HCT116 (cell line): ENCODE measurements around the gene DOK1. TPM values are rescaled to one million over a fixed set of nuclear protein-coding genes. Genes with fewer than 3 reads are reported as not detected.
A peak's percentile ranks its signal among the peaks of the same experiment; 100 is the strongest.

Experiments
- ATAC-seq: fragments of 200-7000 bp; cut with Tn5 transposase; 2 replicates; pipeline ENCODE4 v1.9.1; 2020; ENCODE audit warnings: mild to moderate bottlenecking, moderate library complexity
- BruUV-seq: library from RNA; stranded (reverse); fragments of 400-500 nt; replicated peaks from 2 replicates; lab custom pipeline; 2021; lab: Mats Ljungman, UMichigan
- CTCF ChIA-PET: fragments of 300-600 bp; sonication (Branson Sonifier 250); formaldehyde crosslinking; loops from one replicate; lab custom pipeline; 2021; ENCODE audit warnings: antibody characterized with exemption; lab: Charles Lee
- POLR2A ChIA-PET: fragments of 300-600, 350-600 bp; sonication (Branson Sonifier 250); formaldehyde crosslinking; loops from one replicate; lab custom pipeline; 2021; ENCODE audit warnings: antibody characterized with exemption; lab: Charles Lee
- RAD21 ChIA-PET, 2 experiments: fragments of 300-600 bp; sonication (Branson Sonifier 250); formaldehyde crosslinking; loops; one replicate each; lab custom pipeline; 2023; ENCODE audit warnings: low total read pairs in 2 of 2; ENCODE audit not compliant: uncharacterized antibody in 2 of 2, unreplicated experiment in 2 of 2, low non-redundant PET in 1 of 2; lab: Charles Lee
- DNase-seq: peaks from one replicate; pipeline ENCODE4 v3.0.0-alpha.2; 2010; ENCODE audit warnings: low read depth, low spot score
- H2AFZ ChIP-seq: fragments of 200-600 bp; shearing (Covaris generic), sonication (generic); 2 replicates; pipeline ENCODE4 v1.6.1; 2017; ENCODE audit warnings: low read depth, mixed run types, mixed read lengths, antibody characterized with exemption, low read length; ENCODE audit not compliant: poor library complexity, severe bottlenecking
- H3K27ac ChIP-seq: 2 replicates; pipeline ENCODE4 v1.5.1; 2012; ENCODE audit warnings: low read depth, low read length
- H3K27me3 ChIP-seq: fragments of 200-600 bp; sonication (generic); 2 replicates; pipeline ENCODE4 v1.6.1; 2016; ENCODE audit warnings: mixed run types, low read length, mixed read lengths; ENCODE audit not compliant: insufficient read depth
- H3K36me3 ChIP-seq, 2 experiments: fragments of 200-500 bp in 1 of 2; fragments of 200-600 bp in 1 of 2; sonication (Bioruptor generic) in 1 of 2; sonication (generic) in 1 of 2; 2 replicates each; pipeline versions ENCODE4 v1.5.1 to v1.6.1; 2014 to 2016; ENCODE audit warnings: low read length in 2 of 2, inconsistent platforms in 1 of 2, mixed read lengths in 1 of 2, mixed run types in 1 of 2; ENCODE audit not compliant: insufficient read depth in 2 of 2, control insufficient read depth in 1 of 2
- H3K4me1 ChIP-seq, 2 experiments: fragments of 200-600 bp in 1 of 2; sonication (generic) in 1 of 2; 2 replicates each; pipeline versions ENCODE4 v1.5.1 to v1.6.1; 2012 to 2017; ENCODE audit warnings: low read length in 2 of 2, inconsistent platforms in 1 of 2, mild to moderate bottlenecking in 1 of 2, mixed read lengths in 1 of 2, mixed run types in 1 of 2, moderate library complexity in 1 of 2; ENCODE audit not compliant: insufficient read depth in 2 of 2, control insufficient read depth in 1 of 2
- H3K4me2 ChIP-seq: fragments of 200-600 bp; sonication (generic); 2 replicates; pipeline ENCODE4 v1.6.1; 2017; ENCODE audit warnings: mixed run types, low read length, mixed read lengths
- H3K4me3 ChIP-seq, 2 experiments: fragments of 200-600 bp in 1 of 2; sonication (generic) in 1 of 2; replicated peaks in 1 of 2; 2 replicates each; pipeline ENCODE4 v1.5.1; 2011 to 2016; ENCODE audit warnings: low read length in 2 of 2, control low read depth in 1 of 2, low read depth in 1 of 2, mild to moderate bottlenecking in 1 of 2, mixed read lengths in 1 of 2, mixed run types in 1 of 2
- H3K79me2 ChIP-seq: fragments of 200-600 bp; sonication (generic); 2 replicates; pipeline ENCODE4 v1.6.1; 2017; ENCODE audit warnings: mild to moderate bottlenecking, mixed run types, low read length, moderate library complexity, mixed read lengths; ENCODE audit not compliant: insufficient read depth
- H3K9ac ChIP-seq: fragments of 200-600 bp; sonication (generic); 2 replicates; pipeline ENCODE4 v1.6.1; 2016; ENCODE audit warnings: low read length, mixed read lengths
- H3K9me2 ChIP-seq: fragments of 200-600 bp; sonication (generic), shearing (Covaris generic); 2 replicates; pipeline ENCODE4 v1.6.1; 2017; ENCODE audit warnings: mixed run types, mild to moderate bottlenecking, moderate library complexity; ENCODE audit not compliant: insufficient read depth
- H3K9me3 ChIP-seq, 2 experiments: fragments of 200-500 bp in 1 of 2; fragments of 200-600 bp in 1 of 2; sonication (Bioruptor generic) in 1 of 2; sonication (generic) in 1 of 2; 2 replicates each; pipeline ENCODE4 v1.6.1; 2014 to 2017; ENCODE audit warnings: low read length in 2 of 2, mixed read lengths in 2 of 2, inconsistent platforms in 1 of 2, low read depth in 1 of 2, mild to moderate bottlenecking in 1 of 2, mixed run types in 1 of 2, moderate library complexity in 1 of 2; ENCODE audit not compliant: control insufficient read depth in 1 of 2, insufficient read depth in 1 of 2
- H4K20me1 ChIP-seq: fragments of 200-600 bp; sonication (generic), shearing (Covaris generic); 2 replicates; pipeline ENCODE4 v1.6.1; 2017; ENCODE audit warnings: mixed run types, mild to moderate bottlenecking, moderate library complexity; ENCODE audit not compliant: insufficient read depth
- CTCF ChIP-seq, 3 experiments: fragments of 200-600 bp in 1 of 3; sonication (generic) in 1 of 3; IDR thresholded peaks in 2 of 3; conservative IDR thresholded peaks in 1 of 3; 2 replicates each; pipeline ENCODE4 v1.5.1; 2012 to 2017; ENCODE audit warnings: low read depth in 2 of 3, low read length in 2 of 3, antibody characterized with exemption in 1 of 3, borderline replicate concordance in 1 of 3, control low read depth in 1 of 3, mild to moderate bottlenecking in 1 of 3, mixed read lengths in 1 of 3, mixed run types in 1 of 3, moderate library complexity in 1 of 3; ENCODE audit not compliant: insufficient read depth in 1 of 3
- FOSL1 ChIP-seq: IDR thresholded peaks from 2 replicates; pipeline ENCODE4 v1.6.1; 2012; ENCODE audit warnings: low read depth
- POLR2A ChIP-seq: IDR thresholded peaks from 2 replicates; pipeline ENCODE4 v1.7.0; 2011; ENCODE audit warnings: borderline replicate concordance; ENCODE audit not compliant: insufficient read depth, insufficient read length; ENCODE audit errors: extremely low read depth
- POLR2AphosphoS5 ChIP-seq: IDR thresholded peaks from 2 replicates; pipeline ENCODE4 v1.6.1; 2011; ENCODE audit warnings: mild to moderate bottlenecking, low read depth, low read length, moderate library complexity
- intact Hi-C: fragments of 100-400 bp; cut with micrococcal nuclease; formaldehyde crosslinking; loops from 2 replicates; pipeline ENCODE4 v1.10.0; 2022
- total RNA-seq: library from RNA; stranded (reverse); gene quantifications from one replicate; pipeline ENCODE4 v1.2.1, GENCODE V29; 2021; ENCODE audit not compliant: unreplicated experiment

Gene DOK1
- total RNA-seq, 1 experiment from 2014 or later = 18.8 TPM

- intact Hi-C loops = loop anchor here (5.0 kb wide), 1 partner anchor 282 kb away; no protein-coding TSS in a partner anchor
- no peak overlapping the region for H3K4me2 ChIP-seq
- H2AFZ ChIP-seq = no peak overlapping the region
- ATAC-seq (no peak), DNase-seq (no peak)
- POLR2A ChIA-PET = no interaction called here
- no peaks in the 10 kb centered on the region for H4K20me1 ChIP-seq
- RAD21 ChIA-PET = no interaction called here
- 0 out of 2 replicates have a peak, but pooled peaks have one; percentile 13 for TF ChIP-seq POLR2AphosphoS5
- TF ChIP-seq CTCF (IDR thresholded peaks at IDR 0.05 in 2 of 3, conservative IDR thresholded peaks at IDR 0.05 in 1 of 3; ENCODE audit: borderline replicate concordance in 1 of 3, insufficient read depth in 1 of 3, low read depth in 2 of 3, low read length in 2 of 3) = no peak
- H3K9me3 ChIP-seq = no peaks in the 10 kb centered on the region
- H3K9ac ChIP-seq = no peak overlapping the region
- H3K79me2 ChIP-seq = peaks cover 12% of the 10 kb centered on the region
- CTCF ChIA-PET = no interaction called here
- H3K9me2 ChIP-seq = no peaks in the 10 kb centered on the region
- no TSS peak for BruUV-seq
- no peak overlapping the region for H3K27ac ChIP-seq
- peaks cover 6 to 11% of the 10 kb centered on the region in 2 experiments for H3K4me1 ChIP-seq
- no peak overlapping the region for H3K4me3 ChIP-seq
- no peaks in the 10 kb centered on the region for H3K27me3 ChIP-seq
- H3K36me3 ChIP-seq = no peaks in the 10 kb centered on the region; a peak in 1 of 4 replicates
Observed at GRCh38 chr2:74534411-74534810, 20.1 kb upstream of the DOK1 start.

GRCh38 chr2:74535440-74535965 lies 19.0 kb upstream of the DOK1 start:
- no peak for ATAC-seq
- DNase-seq = no peak
- CTCF ChIA-PET = no interaction called here
- peaks cover 4% of the 10 kb centered on the region; the same call in 1 of the 2 replicates for H3K79me2 ChIP-seq
- H3K4me2 ChIP-seq = no peak overlapping the region
- intact Hi-C loops = no loop called here
- H3K36me3 ChIP-seq = no peaks in the 10 kb centered on the region; a peak in 1 of 4 replicates
- H3K9me2 ChIP-seq = no peaks in the 10 kb centered on the region
- no peaks in the 10 kb centered on the region for H3K9me3 ChIP-seq
- RAD21 ChIA-PET = no interaction called here
- TF ChIP-seq FOSL1 = no peak
- TF ChIP-seq POLR2A = no peak
- no peaks in the 10 kb centered on the region for H4K20me1 ChIP-seq
- no peak overlapping the region for H3K27ac ChIP-seq
- H3K4me1 ChIP-seq = peaks cover 6 to 10% of the 10 kb centered on the region in 2 experiments
- no TSS peak for BruUV-seq
- POLR2A ChIA-PET = no interaction called here
- no peak overlapping the region for H2AFZ ChIP-seq
- no peak overlapping the region for H3K9ac ChIP-seq
- no peaks in the 10 kb centered on the region for H3K27me3 ChIP-seq
- H3K4me3 ChIP-seq = no peak overlapping the region
